ENCODE data around the gene SLC4A1AP.
"Not testable (repeated sequence)": the region's sequence is repeated elsewhere in the genome, so short reads cannot be mapped to it uniquely, and the experiment has no call there.

SLC4A1AP gene

GRCh38 chr2:27663285-27664153 is at the start of gene SLC4A1AP, which contains the start of gene SUPT7L:
TSS of gene SLC4A1AP (plus strand) at chr2:27663889. CDS start at chr2:27663915, 26 bp downstream.
TSS of gene SUPT7L (minus strand) at chr2:27663614. CDS start at chr2:27662192, 1,422 bp downstream.
- DNase-seq (ENCODE audit: low read depth) = peak; percentile 68

GRCh38 chr2:27613985-27614384 is 49.7 kb upstream of the SLC4A1AP start:
- DNase-seq (ENCODE audit: low read depth) = no peak

- DNase-seq (ENCODE audit: low read depth) = no peak
These were observed 48.4 kb upstream of the SLC4A1AP start for GRCh38 chr2:27615316-27615715.

GRCh38 chr2:27621524-27621923 is 42.2 kb upstream of the SLC4A1AP start:
- DNase-seq (ENCODE audit: low read depth) = no peak

- no peak for DNase-seq (ENCODE audit: low read depth)
These were observed 40.7 kb upstream of the SLC4A1AP start for GRCh38 chr2:27622921-27623384.

- no peak for DNase-seq (ENCODE audit: low read depth)
These were observed 38.7 kb upstream of the SLC4A1AP start for GRCh38 chr2:27624943-27625342.

- DNase-seq (ENCODE audit: low read depth) = not testable (repeated sequence)
These were observed 37.4 kb upstream of the SLC4A1AP start for GRCh38 chr2:27626323-27626722.

- not testable (repeated sequence) for DNase-seq (ENCODE audit: low read depth)
These were observed 36.8 kb upstream of the SLC4A1AP start for GRCh38 chr2:27626921-27627320.

GRCh38 chr2:27627963-27628766 is 35.5 kb upstream of the SLC4A1AP start:
- peak; percentile 65 for DNase-seq (ENCODE audit: low read depth)

GRCh38 chr2:27628767-27629709 is 34.7 kb upstream of the SLC4A1AP start, which contains the start of the genes CCDC121 and GPN1:
TSS of gene CCDC121 (minus strand) at chr2:27629012. CDS start at chr2:27627799, 1,213 bp downstream.
TSS of gene GPN1 (plus strand) at chr2:27629050. CDS start at chr2:27629059, 9 bp downstream.
- peak; percentile 91 for DNase-seq (ENCODE audit: low read depth)

GRCh38 chr2:27630257-27630656 is 33.4 kb upstream of the SLC4A1AP start:
- DNase-seq (ENCODE audit: low read depth) = not testable (repeated sequence)

GRCh38 chr2:27634291-27634690 is 29.4 kb upstream of the SLC4A1AP start:
- no peak for DNase-seq (ENCODE audit: low read depth)

GRCh38 chr2:27636766-27637165 is 26.9 kb upstream of the SLC4A1AP start:
- DNase-seq (ENCODE audit: low read depth) = no peak

- no peak for DNase-seq (ENCODE audit: low read depth)
These were observed 25.6 kb upstream of the SLC4A1AP start for GRCh38 chr2:27638037-27638637.

- DNase-seq (ENCODE audit: low read depth) = peak; percentile 59
These were observed 25.0 kb upstream of the SLC4A1AP start for GRCh38 chr2:27638709-27639108.

- no peak for DNase-seq (ENCODE audit: low read depth)
These were observed 22.9 kb upstream of the SLC4A1AP start for GRCh38 chr2:27640722-27641245.

- no peak for DNase-seq (ENCODE audit: low read depth)
These were observed 18.5 kb upstream of the SLC4A1AP start for GRCh38 chr2:27645197-27645596.

- no peak for DNase-seq (ENCODE audit: low read depth)
These were observed 16.4 kb upstream of the SLC4A1AP start for GRCh38 chr2:27647289-27647688.

GRCh38 chr2:27647737-27648136 is 16.0 kb upstream of the SLC4A1AP start:
- no peak for DNase-seq (ENCODE audit: low read depth)

- no peak for DNase-seq (ENCODE audit: low read depth)
These were observed 12.6 kb upstream of the SLC4A1AP start for GRCh38 chr2:27651056-27651455.

- DNase-seq (ENCODE audit: low read depth) = no peak
These were observed 11.3 kb upstream of the SLC4A1AP start for GRCh38 chr2:27652341-27652740.
